ENCODE data around the gene CROCC2. TPM values are rescaled to one million over a fixed set of nuclear protein-coding genes. Genes with fewer than 3 reads are reported as not detected.

The CROCC2 gene
- total RNA-seq, 1 donor from 2014 or later: not detected

DNA sequence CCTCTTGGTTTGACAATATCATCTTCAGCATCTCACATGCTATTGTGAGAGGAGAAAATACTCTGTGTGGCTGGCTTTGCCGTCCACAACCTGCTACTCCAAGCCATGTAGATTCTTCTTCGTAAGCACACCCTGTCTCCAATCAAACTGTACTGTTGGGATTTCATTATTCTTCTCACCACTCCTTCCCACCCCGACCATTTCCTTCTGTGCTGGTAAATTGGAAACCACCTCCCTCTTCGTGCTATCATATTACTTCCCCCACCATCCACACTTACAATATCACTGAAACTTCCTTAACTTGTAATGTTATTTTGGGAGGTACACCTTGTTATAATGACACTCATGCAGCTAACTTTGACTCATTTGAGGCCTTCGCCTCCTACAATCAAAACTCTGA, 40.7 kb upstream of the CROCC2 start:
- DNase-seq (ENCODE audit: low read depth): no peak
- no peak overlapping the region for H3K4me3 ChIP-seq (ENCODE audit: low read depth, low read length)
- TF ChIP-seq, protein P1, sequence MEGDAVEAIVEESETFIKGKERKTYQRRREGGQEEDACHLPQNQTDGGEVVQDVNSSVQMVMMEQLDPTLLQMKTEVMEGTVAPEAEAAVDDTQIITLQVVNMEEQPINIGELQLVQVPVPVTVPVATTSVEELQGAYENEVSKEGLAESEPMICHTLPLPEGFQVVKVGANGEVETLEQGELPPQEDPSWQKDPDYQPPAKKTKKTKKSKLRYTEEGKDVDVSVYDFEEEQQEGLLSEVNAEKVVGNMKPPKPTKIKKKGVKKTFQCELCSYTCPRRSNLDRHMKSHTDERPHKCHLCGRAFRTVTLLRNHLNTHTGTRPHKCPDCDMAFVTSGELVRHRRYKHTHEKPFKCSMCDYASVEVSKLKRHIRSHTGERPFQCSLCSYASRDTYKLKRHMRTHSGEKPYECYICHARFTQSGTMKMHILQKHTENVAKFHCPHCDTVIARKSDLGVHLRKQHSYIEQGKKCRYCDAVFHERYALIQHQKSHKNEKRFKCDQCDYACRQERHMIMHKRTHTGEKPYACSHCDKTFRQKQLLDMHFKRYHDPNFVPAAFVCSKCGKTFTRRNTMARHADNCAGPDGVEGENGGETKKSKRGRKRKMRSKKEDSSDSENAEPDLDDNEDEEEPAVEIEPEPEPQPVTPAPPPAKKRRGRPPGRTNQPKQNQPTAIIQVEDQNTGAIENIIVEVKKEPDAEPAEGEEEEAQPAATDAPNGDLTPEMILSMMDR (conservative IDR thresholded peaks at IDR 0.05; ENCODE audit: low read depth, low read length): no peak

DNA sequence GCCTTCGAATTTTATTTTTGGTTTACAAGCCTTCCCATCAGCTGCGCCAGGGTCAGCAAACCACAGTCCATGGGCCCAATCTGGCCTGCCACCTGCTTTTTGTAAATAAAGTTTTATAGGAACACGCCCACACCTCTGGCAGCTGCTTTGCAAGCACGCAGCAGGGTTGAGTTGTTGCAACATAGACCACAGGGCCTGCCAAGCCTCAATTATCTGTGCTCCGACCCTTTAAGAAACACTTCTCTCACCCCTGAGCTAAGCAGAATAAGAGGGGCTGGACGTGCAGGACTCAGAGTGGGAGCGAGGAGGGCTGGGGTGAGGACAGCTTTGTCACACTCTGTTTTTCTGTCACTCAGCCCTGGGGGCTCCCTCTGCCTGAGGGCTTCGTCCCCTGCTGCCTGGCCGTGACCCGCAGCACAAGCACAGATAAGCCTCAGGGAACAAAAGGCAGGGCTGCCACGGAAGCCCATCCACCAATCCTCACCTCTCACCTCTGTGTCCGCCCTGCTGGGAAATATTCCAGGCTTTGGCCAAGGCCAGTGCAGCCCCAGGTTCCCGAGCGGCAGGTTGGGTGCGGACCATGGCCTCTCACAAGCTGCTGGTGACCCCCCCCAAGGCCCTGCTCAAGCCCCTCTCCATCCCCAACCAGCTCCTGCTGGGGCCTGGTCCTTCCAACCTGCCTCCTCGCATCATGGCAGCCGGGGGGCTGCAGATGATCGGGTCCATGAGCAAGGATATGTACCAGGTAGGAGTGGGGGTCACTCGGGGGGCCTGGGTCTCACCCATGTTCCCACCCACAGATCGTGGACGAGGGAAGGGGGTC, 37.6 kb upstream of the CROCC2 start, which contains the start of gene AGXT:
TSS of gene AGXT (plus strand) at position 539 of the 823 bp plus-strand sequence. CDS start at position 581, 42 bp downstream.
- TF ChIP-seq, protein P1 (conservative IDR thresholded peaks at IDR 0.05; ENCODE audit: low read depth, low read length): no peak
- no peak for DNase-seq (ENCODE audit: low read depth)
- no peak within 1 kb of the TSS for H3K4me3 ChIP-seq (ENCODE audit: low read depth, low read length)

DNA sequence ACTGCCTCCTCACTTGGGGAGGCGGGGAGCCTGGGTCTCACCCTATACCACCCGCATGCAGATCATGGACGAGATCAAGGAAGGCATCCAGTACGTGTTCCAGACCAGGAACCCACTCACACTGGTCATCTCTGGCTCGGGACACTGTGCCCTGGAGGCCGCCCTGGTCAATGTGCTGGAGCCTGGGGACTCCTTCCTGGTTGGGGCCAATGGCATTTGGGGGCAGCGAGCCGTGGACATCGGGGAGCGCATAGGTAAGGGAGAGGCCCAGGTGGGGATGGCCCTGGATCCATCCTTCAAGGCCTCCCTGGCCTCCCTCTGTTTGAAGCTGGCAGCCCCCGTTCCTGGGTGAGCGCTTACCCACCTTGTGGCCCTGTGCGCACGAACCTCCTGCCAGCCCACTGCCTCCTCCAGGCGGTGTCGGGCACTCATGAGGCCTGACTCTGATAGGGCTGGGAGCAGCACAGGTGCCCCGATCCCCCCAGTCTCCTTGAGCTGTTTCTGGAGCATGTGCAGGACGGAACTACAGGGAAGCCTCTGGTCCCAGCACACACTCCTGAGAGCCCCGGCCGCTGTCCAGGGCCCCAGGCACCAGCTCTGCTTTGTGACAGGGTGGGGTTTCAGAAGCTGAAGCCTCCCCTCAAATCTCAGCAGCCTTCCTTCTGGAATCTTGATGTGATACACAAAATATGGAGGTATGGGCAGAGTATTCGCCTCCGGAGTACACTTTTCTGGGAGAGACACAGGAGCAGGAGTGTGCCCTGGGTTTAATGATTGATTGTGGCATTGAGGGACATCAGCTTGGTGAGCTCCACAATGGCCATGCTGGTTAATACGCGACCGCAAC, 36.8 kb upstream of the CROCC2 start:
- no peak overlapping the region for H3K4me3 ChIP-seq (ENCODE audit: low read depth, low read length)
- no peak for DNase-seq (ENCODE audit: low read depth)
- TF ChIP-seq, protein P1 (conservative IDR thresholded peaks at IDR 0.05; ENCODE audit: low read depth, low read length): no peak

DNA sequence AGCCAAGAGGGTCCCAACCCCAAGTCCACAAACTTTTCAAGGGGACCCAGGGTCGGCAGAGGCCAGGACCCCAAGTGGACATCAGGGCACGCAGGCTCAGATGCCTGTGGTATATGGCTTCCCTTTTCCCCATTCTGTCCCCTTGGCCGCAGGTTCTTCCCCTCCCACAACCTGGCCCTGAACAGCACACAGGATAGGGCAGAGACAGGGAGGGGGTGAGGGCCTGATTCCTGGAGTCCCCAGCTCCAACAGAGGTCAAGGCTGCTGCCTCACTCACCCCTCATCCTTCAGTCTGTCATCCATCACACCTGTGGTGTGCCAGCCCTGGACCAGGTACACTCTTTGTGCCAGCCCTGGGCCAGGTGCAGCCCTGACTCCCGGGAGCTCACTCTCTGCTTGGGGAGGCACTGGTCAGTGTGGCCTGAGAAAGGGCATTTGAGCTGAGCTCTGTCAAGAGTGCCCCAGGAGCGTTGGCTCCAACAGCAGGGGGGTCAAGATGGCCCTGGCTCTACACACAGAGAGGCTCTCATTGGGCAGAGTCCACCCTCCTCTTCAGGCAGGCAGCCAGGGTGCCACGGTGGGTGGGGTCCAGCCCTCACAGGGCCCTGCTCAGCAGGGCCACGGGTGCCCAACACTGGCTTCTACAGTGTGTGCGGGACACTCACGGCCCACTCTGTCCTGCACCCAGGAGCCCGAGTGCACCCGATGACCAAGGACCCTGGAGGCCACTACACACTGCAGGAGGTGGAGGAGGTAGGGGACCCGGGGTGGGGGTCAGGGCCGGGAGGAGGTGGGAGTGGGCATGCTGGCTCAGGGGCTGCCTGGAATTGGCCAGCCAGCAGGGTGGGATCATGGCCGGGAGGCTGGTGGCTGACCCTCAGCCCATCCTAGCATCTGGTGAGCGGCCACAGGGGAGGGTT, 35.9 kb upstream of the CROCC2 start:
- DNase-seq (ENCODE audit: low read depth): no peak
- TF ChIP-seq, protein P1 (conservative IDR thresholded peaks at IDR 0.05; ENCODE audit: low read depth, low read length): no peak
- no peak overlapping the region for H3K4me3 ChIP-seq (ENCODE audit: low read depth, low read length)

DNA sequence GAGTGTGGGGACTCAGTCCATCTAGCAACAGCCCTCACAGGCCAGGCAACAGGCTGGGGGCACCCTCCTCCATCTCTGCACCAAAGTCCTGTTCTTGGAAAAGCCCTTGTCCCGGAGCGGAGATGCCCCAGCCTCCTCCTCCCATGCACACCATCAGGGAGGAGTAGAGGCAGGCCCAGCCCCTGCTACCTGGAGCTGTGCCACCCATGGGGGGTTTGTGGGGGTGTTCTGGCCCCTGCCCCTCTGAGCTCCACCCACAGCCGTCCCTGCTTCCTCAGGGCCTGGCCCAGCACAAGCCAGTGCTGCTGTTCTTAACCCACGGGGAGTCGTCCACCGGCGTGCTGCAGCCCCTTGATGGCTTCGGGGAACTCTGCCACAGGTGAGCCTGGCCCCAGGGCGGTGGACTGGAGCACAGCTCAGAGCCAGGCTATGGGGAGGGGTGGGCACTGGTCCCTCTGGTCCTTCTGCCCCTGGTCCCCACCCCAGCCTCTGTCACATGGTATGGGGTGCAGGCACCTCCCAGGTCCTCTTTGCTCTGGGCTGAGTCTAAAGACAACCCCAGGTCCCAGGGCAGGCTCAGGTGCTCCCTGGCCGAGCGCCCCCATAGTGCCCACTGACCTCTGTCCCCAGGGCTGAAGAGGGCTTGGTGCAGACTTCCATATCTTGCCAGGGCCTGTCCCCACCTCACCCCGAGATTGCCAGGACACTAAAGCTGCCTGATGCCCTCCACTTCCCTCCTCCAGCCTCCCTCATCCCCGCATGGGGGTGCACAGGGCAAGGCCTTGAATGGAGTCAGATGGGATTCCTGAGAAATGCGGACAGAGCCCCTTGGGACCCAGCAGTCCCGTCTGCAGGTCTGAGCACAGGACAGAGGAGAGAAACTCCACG, 34.8 kb upstream of the CROCC2 start:
- no peak overlapping the region for H3K4me3 ChIP-seq (ENCODE audit: low read depth, low read length)
- DNase-seq (ENCODE audit: low read depth): no peak
- TF ChIP-seq, protein P1 (conservative IDR thresholded peaks at IDR 0.05; ENCODE audit: low read depth, low read length): no peak
